CD4-positive, alpha-beta T cell treated with Interleukin-17A for 4 hours (primary cell): ENCODE results near the gene RPTOR.
"Not testable (repeated sequence)": the region's sequence is repeated elsewhere in the genome, so short reads cannot be mapped to it uniquely, and the experiment has no call there.

ENCODE experiments used
- DNase-seq: peaks from one replicate; pipeline ENCODE4 v3.0.0-alpha.2; 2020; ENCODE audit warnings: mixed read lengths

RPTOR gene, protein sequence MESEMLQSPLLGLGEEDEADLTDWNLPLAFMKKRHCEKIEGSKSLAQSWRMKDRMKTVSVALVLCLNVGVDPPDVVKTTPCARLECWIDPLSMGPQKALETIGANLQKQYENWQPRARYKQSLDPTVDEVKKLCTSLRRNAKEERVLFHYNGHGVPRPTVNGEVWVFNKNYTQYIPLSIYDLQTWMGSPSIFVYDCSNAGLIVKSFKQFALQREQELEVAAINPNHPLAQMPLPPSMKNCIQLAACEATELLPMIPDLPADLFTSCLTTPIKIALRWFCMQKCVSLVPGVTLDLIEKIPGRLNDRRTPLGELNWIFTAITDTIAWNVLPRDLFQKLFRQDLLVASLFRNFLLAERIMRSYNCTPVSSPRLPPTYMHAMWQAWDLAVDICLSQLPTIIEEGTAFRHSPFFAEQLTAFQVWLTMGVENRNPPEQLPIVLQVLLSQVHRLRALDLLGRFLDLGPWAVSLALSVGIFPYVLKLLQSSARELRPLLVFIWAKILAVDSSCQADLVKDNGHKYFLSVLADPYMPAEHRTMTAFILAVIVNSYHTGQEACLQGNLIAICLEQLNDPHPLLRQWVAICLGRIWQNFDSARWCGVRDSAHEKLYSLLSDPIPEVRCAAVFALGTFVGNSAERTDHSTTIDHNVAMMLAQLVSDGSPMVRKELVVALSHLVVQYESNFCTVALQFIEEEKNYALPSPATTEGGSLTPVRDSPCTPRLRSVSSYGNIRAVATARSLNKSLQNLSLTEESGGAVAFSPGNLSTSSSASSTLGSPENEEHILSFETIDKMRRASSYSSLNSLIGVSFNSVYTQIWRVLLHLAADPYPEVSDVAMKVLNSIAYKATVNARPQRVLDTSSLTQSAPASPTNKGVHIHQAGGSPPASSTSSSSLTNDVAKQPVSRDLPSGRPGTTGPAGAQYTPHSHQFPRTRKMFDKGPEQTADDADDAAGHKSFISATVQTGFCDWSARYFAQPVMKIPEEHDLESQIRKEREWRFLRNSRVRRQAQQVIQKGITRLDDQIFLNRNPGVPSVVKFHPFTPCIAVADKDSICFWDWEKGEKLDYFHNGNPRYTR (N-terminal part only)

DNA sequence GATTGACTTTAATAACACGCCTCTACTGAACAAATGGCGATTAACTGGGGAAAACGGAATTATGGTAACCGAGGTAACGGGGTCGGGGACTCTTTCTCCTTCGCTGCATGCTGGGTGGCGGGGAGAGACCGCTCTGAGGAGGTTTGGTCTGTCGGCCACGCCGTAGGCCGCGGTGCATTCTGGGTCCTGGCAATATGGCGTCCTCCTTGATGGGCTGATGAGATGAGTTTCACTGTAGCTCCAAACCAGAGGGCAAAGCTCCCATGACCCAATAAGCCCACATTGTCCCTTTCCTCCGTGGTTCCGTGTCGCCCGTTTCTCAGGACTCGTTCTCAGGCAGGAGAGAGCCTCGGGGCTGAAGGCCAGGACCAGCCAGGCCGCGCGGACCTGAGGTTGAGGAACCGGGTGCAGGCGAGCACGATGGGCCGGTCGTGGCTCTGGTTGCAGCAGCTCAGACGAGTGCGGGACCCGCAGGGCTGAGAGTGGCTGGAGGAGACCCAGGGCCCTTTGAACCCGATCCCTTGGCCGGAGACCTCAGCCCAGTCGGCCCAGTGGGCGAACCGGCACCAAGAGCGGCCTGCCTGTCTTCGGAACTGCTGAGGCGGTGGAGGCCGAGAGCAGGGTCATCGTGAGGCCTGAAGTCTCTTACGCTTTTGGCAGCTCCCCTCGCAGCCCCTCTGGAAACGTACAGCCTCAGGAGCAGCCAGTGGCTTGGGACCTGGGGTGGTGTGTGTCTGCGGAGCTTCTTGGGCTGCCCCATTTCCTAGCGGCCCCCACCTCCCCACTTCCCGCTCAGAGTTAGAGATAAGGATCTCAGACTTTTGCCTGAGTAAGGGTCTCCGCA lies at the start of gene RPTOR:
RPTOR (plus strand) TSS at position 184 of the 844 bp plus-strand sequence. CDS start 792 bp downstream, outside the sequence.
- peak; percentile 90 for DNase-seq

DNA sequence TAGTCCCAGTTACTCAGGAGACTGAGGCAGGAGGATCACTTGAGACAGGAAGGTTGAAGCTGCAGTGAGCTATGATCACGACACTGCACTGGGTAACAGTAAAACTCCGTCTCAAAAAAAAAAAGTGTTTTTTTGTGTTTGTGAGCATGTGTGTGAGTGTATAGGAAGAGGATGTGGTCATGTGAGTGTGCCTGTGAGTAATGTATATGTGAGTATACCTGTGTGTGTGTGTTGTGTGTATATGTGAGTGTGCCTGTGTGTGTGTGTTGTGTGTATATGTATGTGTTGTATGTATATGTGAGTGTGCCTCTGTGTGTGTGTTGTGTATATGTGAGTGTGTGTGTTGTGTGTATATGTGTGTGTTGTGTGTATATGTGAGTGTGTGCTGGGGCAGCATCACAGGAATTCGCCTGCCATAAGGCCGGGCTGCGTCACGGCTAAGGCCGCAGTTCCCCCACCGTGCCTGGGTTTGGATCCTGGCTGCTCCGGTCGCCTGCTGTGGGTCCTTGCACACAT lies 46.9 kb upstream of the RPTOR start:
- DNase-seq: no peak

DNA sequence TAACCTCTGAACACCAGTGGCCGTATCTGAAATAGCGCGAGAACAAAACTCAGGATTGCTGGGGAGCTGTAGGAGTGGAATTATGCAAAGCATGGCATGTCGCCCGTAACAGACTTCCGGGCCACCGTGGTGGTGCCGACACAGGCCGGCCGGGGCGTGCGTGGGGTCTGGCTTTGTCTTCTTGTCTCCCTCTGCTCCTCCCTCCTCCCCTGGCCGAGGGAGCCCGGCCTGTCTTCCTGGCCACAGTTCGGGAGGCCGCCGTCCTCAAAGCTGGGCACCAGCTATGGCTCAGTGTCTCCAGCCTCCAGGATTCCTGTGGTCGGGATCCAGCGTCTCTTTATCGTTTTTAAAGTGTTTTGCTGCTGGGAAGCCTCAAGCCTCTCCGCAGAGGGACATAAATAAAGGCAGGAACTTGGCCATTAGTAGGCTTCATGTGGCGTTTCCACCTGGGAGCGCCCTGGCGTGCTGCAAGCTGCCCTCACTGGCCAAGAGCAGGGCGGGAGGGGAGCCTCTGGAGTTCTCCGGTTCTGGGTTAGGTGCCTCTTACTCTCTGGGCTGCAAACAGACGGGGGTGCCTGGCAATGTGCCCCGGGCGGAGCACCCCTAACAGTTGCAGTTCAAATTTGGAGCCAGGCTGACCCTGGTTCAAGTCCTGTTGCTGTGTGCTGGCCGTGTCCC lies 46.3 kb upstream of the RPTOR start:
- DNase-seq: no peak

DNA sequence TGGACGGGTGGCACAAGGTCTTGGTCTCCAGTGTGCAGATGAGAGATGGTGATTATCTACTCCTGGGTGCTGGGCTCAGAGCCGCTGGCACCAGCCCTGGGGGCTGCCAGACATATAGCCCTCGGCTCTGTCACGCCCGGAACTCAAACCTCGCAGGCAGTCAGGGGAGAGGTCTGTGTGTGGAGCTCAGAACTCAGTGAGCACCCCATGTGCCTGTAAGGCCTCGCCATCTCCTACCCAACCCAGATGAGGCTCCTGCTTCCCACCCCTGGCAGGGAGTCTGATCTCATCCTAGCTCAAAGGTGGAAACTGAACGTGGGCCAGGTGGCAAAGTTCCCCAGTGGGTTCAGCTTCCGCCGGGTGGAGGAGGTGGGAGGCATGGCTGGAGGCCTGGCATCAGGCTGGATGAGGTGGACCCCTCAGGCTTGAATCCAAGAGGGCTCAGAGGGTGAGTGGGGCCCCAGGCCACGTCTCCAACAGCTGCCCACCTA lies 45.7 kb upstream of the RPTOR start:
- no peak for DNase-seq

DNA sequence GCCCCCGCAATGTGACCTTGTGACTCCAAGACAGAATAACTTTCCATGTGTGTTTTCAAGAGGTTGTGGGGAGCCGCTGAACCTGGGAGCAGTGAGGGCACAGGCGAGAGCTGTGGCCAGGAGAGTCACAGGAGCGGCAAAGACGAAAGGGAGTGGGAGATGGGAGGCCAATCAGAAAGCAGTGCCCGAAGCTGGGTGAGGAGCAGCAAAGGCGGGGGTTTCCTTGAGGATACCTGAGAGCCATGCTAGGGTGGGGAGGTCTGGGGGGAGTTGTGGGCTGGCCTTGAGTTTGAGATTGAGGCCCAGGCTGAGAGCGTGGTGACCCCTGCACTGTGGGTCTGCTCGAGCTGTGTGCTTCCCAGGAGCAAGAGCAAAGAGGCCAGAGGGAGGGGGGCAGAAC lies 45.1 kb upstream of the RPTOR start:
- DNase-seq: no peak

DNA sequence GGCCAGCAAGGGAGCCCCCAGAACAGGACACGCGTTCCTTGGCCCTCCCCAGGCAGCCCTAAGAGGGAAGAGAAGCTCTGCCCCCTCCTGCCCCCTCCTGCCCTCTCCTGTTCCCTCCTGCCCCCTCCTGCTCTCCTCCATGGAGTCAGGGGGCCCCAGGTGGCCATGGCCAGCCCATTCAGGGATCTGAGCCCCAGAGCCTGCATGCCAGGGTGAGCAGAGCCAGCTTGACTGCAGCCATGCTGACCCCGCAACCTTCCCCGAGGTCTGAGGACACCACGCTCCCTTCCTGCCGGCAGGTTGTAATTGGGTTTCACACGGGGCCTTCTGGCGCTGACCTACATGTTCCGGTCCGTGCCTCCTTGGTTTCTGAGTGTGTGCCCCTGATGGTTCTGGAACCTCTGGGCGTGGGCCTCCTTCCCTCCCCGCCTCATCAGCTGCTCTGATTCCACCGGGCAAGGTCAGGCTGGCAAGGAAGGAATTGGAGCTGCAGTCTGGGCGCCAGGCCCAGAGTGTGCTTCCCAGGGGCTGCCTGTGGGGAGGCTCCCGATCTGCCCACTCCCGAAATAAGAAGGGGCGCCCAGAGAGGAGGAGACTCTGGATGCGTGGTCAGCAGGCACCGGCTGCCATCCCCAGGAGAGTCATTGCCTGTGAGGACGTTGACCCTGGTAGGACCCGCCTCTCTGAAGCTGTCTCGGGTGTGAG lies 44.5 kb upstream of the RPTOR start:
- no peak for DNase-seq

DNA sequence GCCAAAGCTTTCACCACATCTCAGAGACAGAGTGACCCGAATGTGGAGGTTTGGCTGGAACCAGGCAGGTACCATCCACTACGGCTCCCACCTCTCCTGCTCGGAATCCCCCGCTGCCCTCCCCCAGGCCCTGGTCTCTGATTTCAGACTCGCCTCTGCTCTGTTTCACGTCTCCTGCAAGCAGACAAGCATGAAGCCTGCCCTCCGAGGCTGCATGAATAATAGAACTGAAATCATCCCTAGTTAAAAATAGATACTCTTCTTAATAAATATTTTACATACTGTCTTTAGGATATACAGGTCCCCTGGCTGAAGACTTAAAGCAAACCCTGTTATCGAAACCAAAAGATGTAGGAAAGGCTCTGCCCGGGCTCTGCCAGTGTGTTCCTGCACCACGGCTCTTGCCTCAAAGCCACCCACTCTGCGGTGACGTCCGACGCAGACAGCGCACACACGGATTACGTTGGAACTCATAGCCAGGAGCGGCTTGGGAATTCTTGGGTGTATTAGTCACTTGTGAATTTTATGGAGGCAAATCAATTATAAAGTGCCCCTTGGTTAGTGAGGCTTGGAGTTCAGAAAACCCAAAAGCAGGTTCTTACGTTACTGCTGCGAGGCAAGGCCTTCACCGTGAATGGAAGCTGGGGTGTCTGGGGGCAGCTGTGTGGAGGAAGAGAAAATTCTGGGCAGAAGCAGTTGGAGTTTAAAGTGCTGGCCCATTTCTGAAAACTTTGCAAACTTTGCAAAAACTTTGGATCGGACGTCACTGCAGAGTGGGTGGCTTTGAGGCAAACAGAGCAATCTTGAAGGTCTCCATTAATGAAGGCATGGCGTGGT lies 42.7 kb upstream of the RPTOR start:
- no peak for DNase-seq

DNA sequence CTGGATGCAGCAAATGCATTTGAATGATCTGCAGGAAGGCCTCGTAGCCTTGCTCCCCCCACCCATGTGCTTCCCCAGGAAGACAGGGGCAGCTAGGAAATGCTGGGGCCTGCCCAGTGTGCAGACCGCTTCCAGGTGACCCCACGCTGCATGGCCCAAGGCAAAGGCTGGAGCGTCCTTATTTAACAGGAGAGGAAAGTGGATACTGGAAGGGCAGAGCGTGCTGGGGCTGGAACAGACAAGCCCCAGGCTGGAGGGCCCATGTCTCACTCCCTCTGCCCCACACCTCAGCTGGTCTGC lies 42.1 kb upstream of the RPTOR start:
- DNase-seq: no peak

DNA sequence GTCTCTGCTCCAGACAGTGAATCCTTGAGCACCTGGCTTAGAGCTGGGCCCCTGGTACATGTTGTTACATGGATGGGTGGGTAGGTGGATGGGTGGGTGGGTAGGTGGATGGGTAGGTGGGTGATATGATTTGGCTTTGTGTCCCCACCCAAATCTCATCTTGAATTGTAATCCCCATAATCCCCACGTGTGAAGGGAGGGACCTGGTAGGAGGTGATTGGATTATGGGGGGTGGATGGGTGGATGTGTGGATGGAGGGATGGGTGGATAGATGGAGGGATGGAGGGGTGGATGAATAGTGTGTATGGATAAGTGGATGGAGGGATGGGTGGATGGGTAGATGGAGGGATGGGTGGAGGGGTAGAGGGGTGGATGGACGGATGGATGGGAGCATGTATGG lies 41.6 kb upstream of the RPTOR start:
- no peak for DNase-seq

DNA sequence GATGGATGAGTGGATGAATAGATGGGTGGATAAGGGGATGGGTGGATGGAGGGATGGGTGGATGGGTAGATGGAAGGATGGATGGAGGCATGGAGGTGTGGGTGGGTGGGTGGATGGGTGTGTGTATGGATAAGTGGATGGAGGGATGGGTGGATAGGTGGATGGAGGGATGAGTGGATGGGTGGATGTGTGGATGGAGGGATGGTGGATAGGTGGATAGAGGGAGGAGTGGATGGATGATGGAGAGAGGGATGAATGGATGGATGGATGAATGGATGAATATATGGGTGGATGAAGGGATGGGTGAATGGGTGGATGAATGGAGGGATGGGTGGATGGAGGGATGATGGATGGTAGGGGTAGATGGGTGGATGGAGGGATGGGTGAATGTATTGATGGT lies 40.7 kb upstream of the RPTOR start:
- no peak for DNase-seq

DNA sequence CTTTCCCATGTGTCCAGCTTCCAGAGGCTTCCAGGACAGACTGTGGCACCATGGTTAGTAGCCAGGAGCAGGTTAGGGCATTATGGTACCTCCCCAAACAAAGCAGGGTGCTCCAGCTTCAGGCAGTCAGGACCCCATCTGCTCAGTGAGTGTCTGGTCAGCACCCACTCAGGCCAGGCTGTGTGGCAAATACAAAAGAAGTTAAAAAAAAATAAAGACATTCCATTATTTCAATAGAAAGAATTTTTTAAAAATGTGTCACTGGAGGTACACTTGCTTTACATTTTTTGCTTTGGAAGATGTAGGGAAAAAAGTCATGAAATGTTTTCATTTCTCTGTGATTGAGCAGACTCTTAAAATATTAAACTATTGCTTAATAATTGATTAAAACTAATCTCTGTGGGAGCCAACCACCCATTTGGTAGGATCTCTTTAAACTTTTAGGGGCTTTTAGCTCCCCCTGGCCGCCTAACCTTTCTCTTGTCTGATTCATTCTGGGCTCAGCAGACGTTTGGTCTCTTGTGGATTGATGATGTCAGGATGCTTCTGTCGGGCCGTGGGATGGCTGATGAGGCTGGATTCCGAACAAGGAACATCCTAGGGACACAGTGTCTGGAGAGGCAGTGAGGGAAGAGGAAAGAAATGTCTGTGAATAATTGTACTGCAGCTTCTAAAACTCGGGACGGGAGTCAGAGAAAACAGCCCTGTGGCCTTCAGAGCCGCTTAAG lies 39.8 kb upstream of the RPTOR start:
- no peak for DNase-seq

DNA sequence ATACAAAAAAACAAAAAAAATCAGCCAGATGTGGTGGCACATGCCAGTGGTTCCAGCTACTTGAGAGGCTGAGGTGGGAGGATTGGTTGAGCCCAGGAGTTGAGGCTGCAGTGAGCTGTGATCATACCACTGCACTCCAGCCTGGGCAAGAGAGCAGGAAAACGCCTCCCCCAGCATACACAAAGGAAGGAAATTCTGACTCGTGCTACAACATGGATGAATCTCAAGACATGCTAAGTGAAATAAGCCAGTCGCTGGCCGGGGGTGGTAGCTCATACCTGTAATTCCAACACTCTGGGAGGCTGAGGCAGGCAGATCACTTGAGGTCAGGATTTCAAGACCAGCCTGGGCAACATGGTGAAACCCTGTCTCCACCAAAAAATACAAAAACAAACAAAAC lies 37.5 kb upstream of the RPTOR start:
- DNase-seq: not testable (repeated sequence)

DNA sequence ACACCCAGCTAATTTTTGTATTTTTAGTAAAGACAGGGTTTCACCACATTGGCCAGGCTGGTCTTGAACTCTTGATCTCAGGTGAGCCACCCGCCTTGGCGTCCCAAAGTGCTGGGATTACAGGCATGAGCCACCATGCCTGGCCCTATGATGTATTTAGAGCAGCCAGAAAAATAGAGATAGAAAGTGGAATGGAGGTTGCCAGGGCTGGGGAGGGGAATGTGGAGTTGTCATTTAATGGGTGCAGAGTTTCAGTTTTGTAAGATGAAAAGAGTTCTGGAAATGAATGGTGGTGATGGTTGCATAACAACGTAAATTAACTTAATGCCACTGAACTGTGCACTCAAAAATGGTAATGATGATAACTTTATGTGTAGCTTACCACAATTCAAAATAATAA lies 36.7 kb upstream of the RPTOR start:
- DNase-seq: no peak

DNA sequence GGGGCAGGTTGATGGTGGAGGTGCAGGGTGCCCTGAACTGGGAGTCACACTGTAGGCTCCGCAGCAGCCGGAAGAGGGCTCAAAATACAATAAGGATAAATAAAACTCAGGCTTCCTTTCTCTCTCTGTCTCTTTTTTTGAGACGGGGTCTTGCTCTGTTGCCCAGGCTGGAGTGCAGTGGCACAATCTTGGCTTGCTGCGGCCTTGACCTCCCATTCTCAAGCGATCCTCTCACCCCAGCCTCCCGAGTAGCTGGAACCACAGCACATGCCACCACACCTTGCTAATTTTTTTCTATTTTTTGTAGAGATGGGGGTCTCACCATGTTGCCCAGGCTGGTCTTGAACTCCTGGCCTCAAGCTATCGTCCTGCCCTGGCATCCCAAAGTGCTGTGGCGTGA lies 35.3 kb upstream of the RPTOR start:
- no peak for DNase-seq

DNA sequence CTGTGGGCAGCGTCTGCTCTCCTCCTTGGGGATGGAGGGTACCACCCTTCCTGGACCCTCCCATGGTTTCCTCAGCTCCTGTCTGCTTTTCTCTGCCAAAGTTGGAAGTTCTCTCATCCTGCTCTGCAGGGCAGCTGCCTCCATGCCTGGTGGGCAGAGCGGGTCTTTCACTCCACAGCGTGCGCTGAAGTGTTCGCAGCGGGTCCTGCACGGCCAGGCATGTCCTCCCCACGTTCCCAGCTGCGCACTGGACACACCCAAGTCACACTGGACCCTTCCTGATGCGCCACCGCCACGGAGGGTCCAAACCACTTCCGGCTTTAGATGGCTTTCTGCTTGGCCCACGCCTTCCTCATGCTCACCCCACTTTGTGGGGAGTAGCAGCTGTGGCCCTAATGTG lies 34.5 kb upstream of the RPTOR start:
- no peak for DNase-seq

DNA sequence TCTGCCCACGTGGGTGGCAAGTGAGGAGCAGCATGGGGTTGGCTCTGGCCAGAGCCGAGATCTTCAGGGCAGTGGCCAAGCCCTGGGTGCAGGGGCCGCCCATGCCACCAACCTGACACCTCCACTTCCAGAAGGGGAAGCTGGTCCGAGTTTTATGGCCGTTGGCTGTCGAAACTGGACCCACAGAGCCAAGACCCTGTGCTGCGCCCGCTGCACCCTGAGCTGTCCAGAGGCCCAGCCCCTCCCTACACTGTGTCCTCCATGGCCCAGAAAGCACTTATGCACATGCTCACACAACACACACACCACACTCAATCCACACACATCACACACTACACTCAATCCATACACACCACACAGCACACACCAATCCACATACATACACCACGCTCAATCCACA lies 33.9 kb upstream of the RPTOR start:
- no peak for DNase-seq

DNA sequence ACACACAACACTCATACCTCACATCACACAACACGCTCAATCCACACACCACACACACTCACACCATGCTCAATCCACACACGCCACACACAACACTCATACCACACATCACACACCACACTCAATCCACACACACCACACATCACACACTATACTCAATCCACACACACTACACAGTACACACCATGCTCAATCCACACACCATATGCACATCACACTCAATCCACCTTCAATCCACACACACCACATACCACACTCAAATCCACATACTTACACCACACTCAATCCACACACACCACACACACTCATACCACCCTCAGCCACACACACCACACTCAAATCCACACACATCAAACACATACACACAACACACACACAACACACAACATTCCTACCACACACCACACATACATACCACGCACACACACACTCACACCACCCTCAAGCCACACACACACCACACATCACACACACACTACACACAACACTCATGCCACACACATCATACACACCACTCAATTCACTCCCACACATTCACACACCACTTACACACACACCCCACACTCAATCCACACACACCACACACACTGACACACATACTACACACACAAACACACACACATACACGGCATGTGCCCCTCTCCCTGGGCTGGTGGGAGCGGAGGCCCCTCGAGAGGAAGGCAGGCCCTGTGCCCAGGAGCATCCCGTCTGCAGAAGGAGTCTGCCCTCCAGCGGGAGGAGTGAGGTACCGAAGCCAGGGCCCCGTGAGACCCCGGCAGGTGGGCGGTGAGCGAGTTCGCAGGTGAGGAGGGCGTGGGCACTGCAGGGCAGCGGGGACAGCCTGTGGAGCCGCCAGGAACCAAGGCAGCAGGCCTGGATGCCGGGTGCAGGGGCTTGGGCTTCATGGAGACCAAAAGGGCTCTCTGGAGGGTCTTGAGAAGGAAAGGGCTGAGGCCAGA lies 33.1 kb upstream of the RPTOR start:
- no peak for DNase-seq

DNA sequence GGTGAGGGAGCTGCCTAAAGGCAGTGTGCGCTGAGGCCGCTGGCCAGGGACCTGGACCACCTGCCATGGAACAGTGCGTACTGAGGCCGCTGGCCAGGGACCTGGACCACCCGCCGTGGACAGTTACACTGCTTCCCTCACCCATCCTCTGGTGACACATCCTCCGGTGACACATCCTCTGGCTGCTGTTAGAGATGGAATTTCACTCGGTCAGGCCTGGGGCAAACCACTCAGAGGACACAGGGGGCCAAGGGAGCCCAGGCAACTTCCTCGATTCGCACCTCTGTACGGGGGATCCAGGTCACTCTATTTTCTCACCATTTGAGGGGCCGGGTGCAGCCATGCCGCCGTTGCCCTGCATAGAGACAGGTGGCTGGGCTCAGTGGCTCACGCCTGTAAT lies 32.4 kb upstream of the RPTOR start:
- no peak for DNase-seq
